Tongue (tissue), 2 donors: ENCODE measurements around the gene SEMA4D. TPM values are rescaled to one million over a fixed set of nuclear protein-coding genes. Genes with fewer than 3 reads are reported as not detected.
"Not testable (repeated sequence)": the region's sequence is repeated elsewhere in the genome, so short reads cannot be mapped to it uniquely, and the experiment has no call there.

Experiments used
- DNase-seq: peaks from one replicate; pipeline ENCODE4 v3.0.0-alpha.2; 2015
- total RNA-seq: library from RNA; depleted of rRNA; stranded (reverse); fragments of >200 nt; gene quantifications from one replicate; pipeline ENCODE4 v1.2.3, GENCODE V29; 2014

SEMA4D gene
- total RNA-seq, 1 donor from 2014 or later: 35.8 TPM

- peak; percentile 65 for DNase-seq
Measured at GRCh38 chr9:89482901-89483361, 15.0 kb downstream of the SEMA4D start.

- DNase-seq: peak; percentile 31
Measured at GRCh38 chr9:89482056-89482851, 15.7 kb downstream of the SEMA4D start.

GRCh38 chr9:89481538-89481915 is 16.4 kb downstream of the SEMA4D start:
- no peak for DNase-seq

- DNase-seq: no peak
Measured at GRCh38 chr9:89480825-89481537, 16.9 kb downstream of the SEMA4D start.

GRCh38 chr9:89480372-89480771 is 17.5 kb downstream of the SEMA4D start:
- DNase-seq: not testable (repeated sequence)

GRCh38 chr9:89479669-89480011 is 18.3 kb downstream of the SEMA4D start:
- DNase-seq: not testable (repeated sequence)

GRCh38 chr9:89478821-89479668 is 18.9 kb downstream of the SEMA4D start:
- no peak for DNase-seq

- DNase-seq: peak; percentile 75
Measured at GRCh38 chr9:89477811-89478630, 19.9 kb downstream of the SEMA4D start.

GRCh38 chr9:89477384-89477783 is 20.5 kb downstream of the SEMA4D start:
- no peak for DNase-seq

- no peak for DNase-seq
Measured at GRCh38 chr9:89476546-89476945, 21.4 kb downstream of the SEMA4D start.

GRCh38 chr9:89475891-89476440 is 21.9 kb downstream of the SEMA4D start:
- DNase-seq: no peak

- DNase-seq: no peak
Measured at GRCh38 chr9:89474939-89475338, 23.0 kb downstream of the SEMA4D start.

GRCh38 chr9:89473762-89474469 is 24.0 kb downstream of the SEMA4D start:
- peak; percentile 50 for DNase-seq

GRCh38 chr9:89471796-89472320 is 26.1 kb downstream of the SEMA4D start:
- not testable (repeated sequence) for DNase-seq

- no peak for DNase-seq
Measured at GRCh38 chr9:89471390-89471789, 26.5 kb downstream of the SEMA4D start.

GRCh38 chr9:89470224-89470839 is 27.6 kb downstream of the SEMA4D start:
- DNase-seq: no peak

- no peak for DNase-seq
Measured at GRCh38 chr9:89469003-89469402, 28.9 kb downstream of the SEMA4D start.

GRCh38 chr9:89468281-89468960 is 29.5 kb downstream of the SEMA4D start:
- no peak for DNase-seq

GRCh38 chr9:89467278-89467625 is 30.7 kb downstream of the SEMA4D start:
- no peak for DNase-seq
